Neuronal stem cell (in vitro differentiated cells): Measurements from ENCODE around the gene LINC00632.

Source experiments
- DNase-seq: peaks from one replicate; pipeline ENCODE4 v3.0.0-alpha.2; 2013; ENCODE audit warnings: low spot score
- H2AFZ ChIP-seq: one replicate; pipeline ENCODE4 v1.6.1; 2013; ENCODE audit warnings: mild to moderate bottlenecking, low read length, inconsistent platforms
- H2AK5ac ChIP-seq: 2 replicates; pipeline ENCODE4 v1.6.1; 2013; ENCODE audit warnings: low read depth, mild to moderate bottlenecking, inconsistent platforms, low read length, moderate library complexity, mixed read lengths
- H2BK120ac ChIP-seq: 2 replicates; pipeline ENCODE4 v1.6.1; 2013; ENCODE audit warnings: low read depth, mild to moderate bottlenecking, inconsistent platforms, low read length, moderate library complexity, mixed read lengths
- H2BK12ac ChIP-seq: one replicate; pipeline ENCODE4 v1.6.1; 2013; ENCODE audit warnings: low read length, inconsistent platforms
- H2BK15ac ChIP-seq: 2 replicates; pipeline ENCODE4 v1.6.1; 2013; ENCODE audit warnings: mild to moderate bottlenecking, low read length, inconsistent platforms, mixed read lengths
- H2BK5ac ChIP-seq: one replicate; pipeline ENCODE4 v1.6.1; 2013; ENCODE audit warnings: inconsistent platforms, mild to moderate bottlenecking, low read length, moderate library complexity
- H3K14ac ChIP-seq: one replicate; pipeline ENCODE4 v1.6.1; 2013; ENCODE audit warnings: low read length, inconsistent platforms
- H3K18ac ChIP-seq: 2 replicates; pipeline ENCODE4 v1.6.1; 2013; ENCODE audit warnings: low read length, inconsistent platforms
- H3K23ac ChIP-seq: 2 replicates; pipeline ENCODE4 v1.6.1; 2013; ENCODE audit warnings: low read depth, mild to moderate bottlenecking, mixed read lengths, low read length, inconsistent platforms; ENCODE audit not compliant: poor library complexity
- H3K27ac ChIP-seq: replicated peaks from 3 replicates; pipeline ENCODE4 v1.5.1; 2013; ENCODE audit warnings: low read length, inconsistent platforms
- H3K27me3 ChIP-seq, 3 experiments: 2 replicates each; pipeline ENCODE4 v1.6.1; 2013; ENCODE audit warnings: low read length in 3 of 3, mild to moderate bottlenecking in 2 of 3, inconsistent platforms in 1 of 3, low read depth in 1 of 3, mixed read lengths in 1 of 3, moderate library complexity in 1 of 3; ENCODE audit not compliant: control insufficient read depth in 3 of 3, insufficient read depth in 3 of 3
- H3K36me3 ChIP-seq, 2 donors: replicated peaks in 1 of 2; 2 replicates each; pipeline ENCODE4 v1.6.1; 2013; ENCODE audit warnings: low read length in 2 of 2; ENCODE audit not compliant: control insufficient read depth in 2 of 2, insufficient read depth in 2 of 2
- H3K4ac ChIP-seq: 2 replicates; pipeline ENCODE4 v1.6.1; 2013; ENCODE audit warnings: inconsistent platforms, mild to moderate bottlenecking, low read length, moderate library complexity
- H3K4me1 ChIP-seq, 2 donors: 1 replicate in 1 of 2; 2 replicates in 1 of 2; pipeline ENCODE4 v1.6.1; 2013; ENCODE audit warnings: low read length in 2 of 2, low read depth in 1 of 2; ENCODE audit not compliant: control insufficient read depth in 2 of 2, insufficient read depth in 1 of 2
- H3K4me2 ChIP-seq: one replicate; pipeline ENCODE4 v1.6.1; 2013; ENCODE audit warnings: mild to moderate bottlenecking, low read length, inconsistent platforms; ENCODE audit not compliant: insufficient read depth, poor library complexity, severe bottlenecking
- H3K4me3 ChIP-seq, 2 donors: 2 replicates each; pipeline ENCODE4 v1.5.1; 2013; ENCODE audit warnings: low read length in 2 of 2, mild to moderate bottlenecking in 2 of 2, inconsistent platforms in 1 of 2, moderate library complexity in 1 of 2
- H3K79me1 ChIP-seq: one replicate; pipeline ENCODE4 v1.6.1; 2013; ENCODE audit warnings: low read depth, mild to moderate bottlenecking, inconsistent platforms, low read length, moderate library complexity
- H3K9ac ChIP-seq: one replicate; pipeline ENCODE4 v1.6.1; 2013; ENCODE audit warnings: mild to moderate bottlenecking, low read depth, low read length, inconsistent platforms; ENCODE audit not compliant: poor library complexity
- H3K9me3 ChIP-seq, 2 donors: replicated peaks in 1 of 2; 2 replicates each; pipeline versions ENCODE3 to v1.6.1; 2013; ENCODE audit warnings: low read length in 2 of 2, mild to moderate bottlenecking in 2 of 2, inconsistent platforms in 1 of 2, low read depth in 1 of 2, mixed read lengths in 1 of 2, moderate library complexity in 1 of 2; ENCODE audit not compliant: control insufficient read depth in 2 of 2, insufficient read depth in 1 of 2
- H4K8ac ChIP-seq: one replicate; pipeline ENCODE4 v1.6.1; 2013; ENCODE audit warnings: low read depth, mild to moderate bottlenecking, inconsistent platforms, low read length, moderate library complexity
- H4K91ac ChIP-seq: one replicate; pipeline ENCODE4 v1.6.1; 2013; ENCODE audit warnings: low read length, low read depth, mild to moderate bottlenecking, inconsistent platforms; ENCODE audit not compliant: poor library complexity
- WGBS, 2 donors: extraction: QIAGEN DNeasy Blood & Tissue Kit; methylation state at CpG; one replicate each; pipeline ENCODE4 v1.1.7; 2013; ENCODE audit warnings: missing lambda C conversion rate in 2 of 2, mixed read lengths in 1 of 2; ENCODE audit not compliant: insufficient read length in 2 of 2, insufficient replicate concordance in 1 of 2; ENCODE audit errors: extremely low coverage in 2 of 2; 5-methylcytosine and 5-hydroxymethylcytosine counted together

The LINC00632 gene

GRCh38 chrX:140725500-140725899, 15.9 kb downstream of the LINC00632 start:
- Histone ChIP-seq H4K91ac (no peak overlapping the region), H3K4ac (no peak overlapping the region), H3K23ac (no peak overlapping the region), H3K79me1 (no peaks in the 10 kb centered on the region), H3K9ac (no peak overlapping the region), H2BK12ac (no peak overlapping the region), H3K9me3 (peaks cover 3 to 11% of the 10 kb centered on the region in 2 donors), H3K27ac (no peak overlapping the region), H2AK5ac (no peak overlapping the region), H3K18ac (no peak overlapping the region), H3K14ac (no peak overlapping the region), H3K4me3 (no peak overlapping the region), H3K4me2 (no peak overlapping the region), H2BK15ac (no peak overlapping the region), H3K36me3 (peaks cover 30 to 69% of the 10 kb centered on the region in 2 donors), H3K4me1 (no peaks in the 10 kb centered on the region), H2BK5ac (no peak overlapping the region), H3K27me3 (no peaks in the 10 kb centered on the region), H4K8ac (no peak overlapping the region), H2AFZ (no peak overlapping the region), H2BK120ac (no peak overlapping the region)
- no peak for DNase-seq
- no CpG with 5 or more reads among the region's 4 CpGs for WGBS, 2 donors

GRCh38 chrX:140733766-140734342, 24.3 kb downstream of the LINC00632 start:
- WGBS, 2 donors: no CpG with 5 or more reads among the region's 10 CpGs
- no peak overlapping the region for H3K27ac ChIP-seq
- no peak overlapping the region for H3K4me2 ChIP-seq
- H3K4ac ChIP-seq: no peak overlapping the region
- H2BK12ac ChIP-seq: no peak overlapping the region
- no peak overlapping the region for H3K14ac ChIP-seq
- H3K23ac ChIP-seq: no peak overlapping the region
- no peak for DNase-seq
- no peak overlapping the region for H2AK5ac ChIP-seq
- no peaks in the 10 kb centered on the region for H3K4me1 ChIP-seq
- no peak overlapping the region for H2BK120ac ChIP-seq
- H3K36me3 ChIP-seq: peaks cover 0 to 29% of the 10 kb centered on the region in 2 donors
- no peak overlapping the region for H4K8ac ChIP-seq
- no peak overlapping the region for H3K9ac ChIP-seq
- H2BK5ac ChIP-seq: no peak overlapping the region
- H2BK15ac ChIP-seq: no peak overlapping the region
- no peaks in the 10 kb centered on the region for H3K79me1 ChIP-seq
- no peak overlapping the region for H3K18ac ChIP-seq
- H3K27me3 ChIP-seq: no peaks in the 10 kb centered on the region
- H2AFZ ChIP-seq: no peak overlapping the region
- H3K4me3 ChIP-seq: no peak overlapping the region
- H3K9me3 ChIP-seq: no peaks in the 10 kb centered on the region
- H4K91ac ChIP-seq: no peak overlapping the region

- no peak for DNase-seq
- Histone ChIP-seq H3K27me3 (no peaks in the 10 kb centered on the region), H2BK12ac (no peak overlapping the region), H3K14ac (no peak overlapping the region), H2AFZ (no peak overlapping the region), H3K27ac (no peak overlapping the region), H2BK15ac (no peak overlapping the region), H2BK120ac (no peak overlapping the region), H3K36me3 (peaks cover 0 to 15% of the 10 kb centered on the region in 2 donors), H3K9me3 (no peaks in the 10 kb centered on the region), H4K91ac (no peak overlapping the region), H3K4ac (no peak overlapping the region), H4K8ac (no peak overlapping the region), H3K23ac (no peak overlapping the region), H3K4me3 (no peak overlapping the region), H3K79me1 (no peaks in the 10 kb centered on the region), H3K18ac (no peak overlapping the region), H3K4me1 (no peaks in the 10 kb centered on the region), H3K9ac (no peak overlapping the region), H2AK5ac (no peak overlapping the region), H3K4me2 (no peak overlapping the region), H2BK5ac (no peak overlapping the region)
Observed at GRCh38 chrX:140744085-140744484, 34.5 kb downstream of the LINC00632 start.

- Histone ChIP-seq H4K8ac (no peak overlapping the region), H2BK12ac (no peak overlapping the region), H2BK5ac (no peak overlapping the region), H3K27ac (no peak overlapping the region), H4K91ac (no peak overlapping the region), H2BK120ac (no peak overlapping the region), H2AFZ (no peak overlapping the region), H3K4ac (no peak overlapping the region), H3K23ac (no peak overlapping the region), H3K4me1 (no peaks in the 10 kb centered on the region), H3K4me3 (no peak overlapping the region), H3K4me2 (no peak overlapping the region), H3K36me3 (peaks cover 0 to 8% of the 10 kb centered on the region in 2 donors), H3K9me3 (no peaks in the 10 kb centered on the region), H3K14ac (no peak overlapping the region), H3K79me1 (no peaks in the 10 kb centered on the region), H3K18ac (no peak overlapping the region), H3K9ac (no peak overlapping the region), H3K27me3 (no peaks in the 10 kb centered on the region), H2BK15ac (no peak overlapping the region), H2AK5ac (no peak overlapping the region)
- DNase-seq: no peak
- WGBS, 2 donors: no CpG with 5 or more reads among the region's 6 CpGs
Observed at GRCh38 chrX:140756941-140757340, 47.4 kb downstream of the LINC00632 start.
